Amygdala (tissue), 56 donors: ENCODE measurements around the gene KRTAP10-11.
"Not testable (repeated sequence)": the region's sequence is repeated elsewhere in the genome, so short reads cannot be mapped to it uniquely, and the experiment has no call there.

ENCODE experiments used
- DNase-seq, 56 donors: peaks; one replicate each; lab custom pipeline; 2025; lab: John Stamatoyannopoulos, UW

The KRTAP10-11 gene

GRCh38 chr21:44658913-44659595, 12.8 kb downstream of the KRTAP10-11 start:
- DNase-seq, result no peak

DNA sequence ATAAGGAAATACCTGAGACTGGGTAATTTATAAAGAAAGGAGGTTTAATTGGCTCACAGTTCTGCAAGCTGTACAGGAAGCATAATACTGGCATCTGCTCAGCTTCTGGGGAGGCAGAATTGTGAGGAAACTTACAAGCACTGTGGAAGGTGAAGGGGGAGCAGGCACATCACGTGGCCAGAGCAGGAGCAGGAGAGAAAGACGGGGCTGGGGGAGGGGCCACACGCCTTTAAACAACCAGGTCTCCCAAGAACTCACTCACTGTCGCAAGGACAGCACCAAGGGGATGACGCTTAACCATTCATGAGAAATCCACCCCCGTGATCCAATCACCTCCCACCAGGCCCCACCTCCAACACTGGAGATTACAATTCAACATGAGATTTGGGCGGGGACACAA, 15.4 kb downstream of the KRTAP10-11 start:
- not testable (repeated sequence) for DNase-seq

DNA sequence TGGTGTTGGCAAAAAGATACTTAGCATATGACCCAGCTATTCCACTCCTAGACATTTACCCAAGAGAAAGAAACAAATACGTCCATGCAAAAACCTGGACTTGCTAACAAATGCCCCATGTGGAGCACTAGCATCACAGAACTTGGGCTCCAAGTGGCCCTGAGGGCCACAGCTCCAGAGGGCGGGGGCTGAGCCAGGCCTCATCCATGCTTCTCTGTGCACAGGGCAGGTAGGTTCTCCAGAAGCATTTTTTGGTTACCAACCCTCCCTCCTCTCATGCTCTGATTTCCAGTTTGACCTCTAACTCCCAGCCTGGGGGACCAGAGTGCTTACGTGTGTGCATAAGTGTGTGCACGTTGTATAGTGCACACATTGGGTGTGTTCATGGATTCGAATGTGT, 18.5 kb downstream of the KRTAP10-11 start:
- DNase-seq, result no peak

DNA sequence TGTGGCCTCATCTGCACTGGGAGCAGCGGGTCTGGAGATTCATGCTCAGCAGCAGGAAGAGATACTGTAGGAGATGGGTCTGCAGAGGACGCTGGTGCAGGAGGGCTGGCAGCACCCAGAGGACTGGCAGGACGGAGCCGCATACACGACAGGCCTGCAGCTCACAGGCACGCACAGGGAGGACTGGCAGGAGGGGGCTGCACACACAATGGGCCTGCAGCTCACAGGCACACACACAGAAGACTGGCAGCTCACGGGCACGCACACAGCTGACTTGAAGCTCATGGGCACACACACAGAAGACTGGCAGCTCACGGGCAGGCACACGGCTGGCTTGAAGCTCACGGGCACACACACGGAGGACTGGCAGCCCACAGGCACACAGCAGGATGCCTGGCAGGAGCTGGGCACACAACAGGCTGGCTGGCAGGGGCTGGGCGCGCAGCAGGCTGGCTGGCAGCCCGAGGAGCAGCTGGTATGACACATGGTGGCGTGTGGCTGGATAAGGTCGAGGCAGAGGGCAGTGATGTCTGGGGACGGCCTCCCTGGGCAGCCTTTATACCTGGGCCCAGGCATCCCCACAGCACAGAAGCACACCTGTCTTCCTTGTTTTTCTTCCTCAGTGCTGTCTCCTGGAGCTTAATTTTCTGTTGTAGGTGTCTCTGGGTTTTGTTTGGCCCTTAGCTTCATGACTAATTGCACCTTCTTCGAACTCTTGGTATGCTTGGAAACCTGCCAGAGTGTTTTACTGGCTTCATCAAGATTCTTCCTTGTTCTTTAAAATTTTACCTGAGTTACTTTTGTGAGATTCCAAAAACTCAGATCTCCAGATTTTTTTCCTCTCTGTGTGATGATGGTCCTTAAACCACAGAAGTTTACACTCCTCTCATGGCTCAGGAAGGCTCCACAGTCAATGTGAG, 20.4 kb downstream of the KRTAP10-11 start, which contains the start of gene KRTAP12-2:
Gene KRTAP12-2 (minus strand): TSS at position 527 of the 920 bp plus-strand sequence. CDS start 41 bp downstream, at position 486.
- DNase-seq, result no peak

DNA sequence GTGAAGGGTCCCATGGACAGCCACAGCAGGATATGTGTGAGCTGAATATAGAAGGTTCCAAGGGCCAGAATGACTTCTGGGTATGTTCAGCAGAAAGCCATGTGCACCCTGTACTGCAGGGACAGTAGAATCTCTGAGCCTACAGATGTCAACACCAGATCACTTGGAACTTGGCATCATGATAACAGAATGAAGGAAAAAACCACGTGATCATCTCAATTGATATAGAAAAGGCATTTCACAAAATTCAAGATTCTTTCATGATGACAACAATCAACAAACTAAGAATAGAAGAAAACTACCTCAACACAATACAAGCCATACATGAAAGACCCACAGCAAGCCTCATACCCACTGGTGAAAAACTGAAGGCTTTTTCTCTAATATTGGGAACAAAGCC, 21.4 kb downstream of the KRTAP10-11 start:
- DNase-seq, result no peak

DNA sequence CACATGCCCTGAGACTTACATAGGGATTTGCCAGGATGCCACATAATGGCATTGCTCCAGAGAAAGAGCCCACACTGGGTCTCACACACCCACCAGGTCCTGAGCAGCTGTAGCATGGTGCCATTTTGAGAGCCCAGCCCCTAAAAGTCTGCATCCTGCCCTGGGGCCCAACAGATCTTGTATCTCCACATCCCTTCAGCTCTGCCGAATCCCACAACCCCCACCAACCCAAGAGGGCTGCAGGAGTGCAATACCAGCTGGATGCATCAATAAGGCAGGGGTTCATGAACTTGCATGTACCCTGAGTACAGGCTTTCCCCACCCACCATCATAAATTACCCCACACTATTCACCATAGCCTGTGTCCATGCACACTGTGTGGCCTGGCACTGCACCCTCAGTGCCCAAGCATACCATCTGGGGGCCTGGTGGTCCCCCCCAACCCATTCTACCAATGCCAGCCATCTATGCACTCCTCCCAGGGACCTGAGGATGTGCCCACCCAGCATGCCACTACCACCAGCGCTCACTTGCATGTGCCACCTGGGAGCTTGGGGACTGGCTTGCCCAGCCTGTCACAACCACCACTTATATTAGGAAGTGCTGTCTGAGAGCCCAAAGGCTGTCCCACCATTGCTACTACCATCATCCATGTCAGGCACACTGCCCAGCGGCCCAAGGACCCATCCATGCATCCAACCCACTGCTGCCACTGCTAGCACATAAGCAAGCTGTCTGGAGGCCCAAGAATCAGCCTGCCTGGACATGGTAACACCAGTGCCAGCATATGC, 24.6 kb downstream of the KRTAP10-11 start:
- DNase-seq, result no peak

DNA sequence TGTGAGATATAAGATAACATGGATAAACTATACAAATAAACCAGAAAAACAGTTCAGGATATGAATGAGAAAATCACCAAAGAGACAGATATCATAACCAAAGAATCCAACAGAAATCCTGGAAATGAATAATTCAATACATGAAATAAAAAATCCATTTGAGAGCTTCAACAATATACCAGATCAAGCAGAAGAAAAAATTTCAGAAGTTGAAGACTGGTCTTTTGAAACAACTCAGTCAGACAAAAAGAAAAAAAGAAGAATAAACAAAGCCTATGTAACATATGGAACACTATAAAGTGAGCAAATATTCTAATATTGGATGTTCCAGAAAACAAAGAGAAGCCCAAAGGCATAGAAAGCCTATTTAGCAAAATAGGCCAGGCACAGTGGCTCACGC, 25.7 kb downstream of the KRTAP10-11 start:
- no peak for DNase-seq

- DNase-seq, result no peak
Observed at GRCh38 chr21:44677881-44678280, 31.7 kb downstream of the KRTAP10-11 start.

- no peak for DNase-seq
Observed at GRCh38 chr21:44681152-44681551, 34.9 kb downstream of the KRTAP10-11 start.

GRCh38 chr21:44681861-44682579, 35.8 kb downstream of the KRTAP10-11 start, which contains the start of gene KRTAP12-1:
Gene KRTAP12-1 (minus strand): TSS chr21:44682163. CDS start chr21:44682123, 40 bp downstream.
- DNase-seq, result no peak

GRCh38 chr21:44682580-44683151, 36.5 kb downstream of the KRTAP10-11 start:
- no peak for DNase-seq

DNA sequence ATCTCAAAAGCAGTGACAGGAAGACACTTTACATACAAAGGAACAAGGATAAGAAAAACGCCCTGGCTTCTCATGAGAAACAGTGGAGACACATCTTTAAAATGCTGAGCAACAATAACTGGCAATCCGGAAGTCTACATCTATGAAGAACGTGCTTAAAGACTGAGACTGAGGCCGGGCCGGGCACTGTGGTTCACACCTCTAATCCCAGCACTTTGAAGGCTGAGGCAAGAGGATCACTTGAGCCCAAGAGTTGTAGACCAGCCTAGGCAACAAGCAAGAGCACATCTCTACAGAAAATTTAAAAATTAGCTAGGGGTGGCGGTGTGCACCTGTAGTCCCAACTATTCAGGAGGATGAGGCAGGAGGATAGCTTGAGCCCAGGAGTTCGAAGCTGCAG, 37.9 kb downstream of the KRTAP10-11 start:
- DNase-seq, result no peak

- no peak for DNase-seq
Observed at GRCh38 chr21:44684483-44684882, 38.3 kb downstream of the KRTAP10-11 start.

DNA sequence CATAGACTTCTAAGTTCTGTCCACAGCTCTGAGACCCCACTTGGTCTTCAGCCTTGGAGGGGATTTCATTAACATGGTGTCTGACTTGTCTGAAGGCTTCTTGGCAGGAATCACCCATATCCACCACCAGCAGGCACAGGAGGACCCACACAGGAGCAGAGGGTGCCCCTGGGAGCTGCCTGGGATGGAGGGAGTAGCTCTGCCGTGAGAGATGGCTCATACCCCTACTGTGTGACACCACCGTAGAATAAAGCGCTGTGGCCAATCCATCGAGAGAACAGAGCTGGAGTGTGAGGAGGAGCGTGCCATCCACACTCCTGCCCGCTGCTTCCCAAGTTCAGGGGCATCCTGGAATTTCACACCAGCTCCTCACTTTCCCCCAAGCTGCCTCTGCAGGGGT, 38.8 kb downstream of the KRTAP10-11 start:
- DNase-seq, result not testable (repeated sequence)

DNA sequence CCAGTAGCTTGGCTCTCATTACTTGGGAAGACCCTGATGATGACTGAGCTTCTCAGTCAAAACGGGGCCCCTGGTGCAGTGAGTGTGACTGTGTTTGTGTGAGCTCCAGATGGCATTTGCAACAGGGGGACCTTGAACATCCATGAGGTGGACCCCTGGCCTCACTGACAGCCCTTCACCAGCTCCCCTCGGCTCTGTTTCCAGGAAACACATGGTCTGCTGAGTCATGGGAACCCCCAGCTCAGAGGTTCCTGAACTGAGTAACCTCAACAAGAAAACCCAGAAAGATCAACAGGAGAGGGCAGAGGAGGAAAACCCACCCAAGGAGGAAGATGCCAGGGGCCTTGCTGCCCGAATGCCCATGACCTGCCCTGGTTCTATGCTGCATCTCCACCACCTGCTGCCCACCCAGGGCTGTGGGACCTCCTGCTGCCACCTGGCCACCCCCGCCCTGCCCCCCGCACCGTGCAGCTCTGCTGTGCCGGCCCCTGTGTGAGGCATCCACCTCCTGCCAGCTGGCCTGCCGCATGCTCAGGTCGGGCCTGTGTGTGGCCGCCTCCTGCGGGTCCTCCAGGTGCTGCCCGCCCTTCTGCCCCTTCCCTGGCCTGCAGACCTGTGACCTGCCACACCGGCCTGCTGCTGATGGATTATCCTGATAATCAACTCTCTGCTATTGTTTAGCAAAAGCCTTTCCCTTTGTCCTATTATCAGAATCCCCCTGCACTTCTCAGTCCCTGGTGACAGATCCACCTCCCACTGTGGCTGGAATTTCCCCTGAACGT, 40.0 kb downstream of the KRTAP10-11 start:
- DNase-seq, result no peak

DNA sequence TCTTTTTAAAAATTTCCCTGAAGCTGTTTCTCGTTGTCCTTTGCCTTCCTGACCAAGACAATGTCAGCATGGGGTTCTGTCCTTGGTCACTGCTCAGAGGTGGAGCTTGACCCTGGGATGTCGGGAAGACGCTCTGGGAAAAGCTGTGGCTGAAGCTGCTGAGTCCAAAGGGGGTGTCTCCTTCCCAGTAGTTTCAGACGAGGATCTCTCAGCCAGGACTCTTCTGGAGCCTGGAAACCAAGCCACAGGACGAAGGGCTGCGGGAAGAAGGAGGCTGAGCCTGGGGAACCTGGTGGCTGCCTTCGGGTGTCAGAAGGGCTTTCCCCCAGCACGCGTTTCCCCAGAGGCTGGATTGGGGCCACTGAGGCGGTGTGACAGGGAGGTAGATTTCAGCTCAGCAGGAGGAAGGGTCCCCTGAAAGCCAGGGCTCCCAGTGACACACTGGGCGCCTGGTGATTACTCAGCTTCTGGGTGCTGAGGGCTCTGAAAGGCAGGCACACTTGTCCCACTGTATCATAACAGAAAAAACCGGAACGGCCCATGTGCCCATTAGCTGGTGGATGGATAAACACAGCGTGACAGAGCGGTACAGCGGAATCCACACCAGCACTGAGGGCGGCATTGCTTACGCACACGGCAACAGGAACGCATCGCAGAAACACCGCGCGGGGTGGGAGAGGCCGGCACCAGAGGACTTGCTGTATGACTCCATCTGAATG, 40.8 kb downstream of the KRTAP10-11 start:
- no peak for DNase-seq

DNA sequence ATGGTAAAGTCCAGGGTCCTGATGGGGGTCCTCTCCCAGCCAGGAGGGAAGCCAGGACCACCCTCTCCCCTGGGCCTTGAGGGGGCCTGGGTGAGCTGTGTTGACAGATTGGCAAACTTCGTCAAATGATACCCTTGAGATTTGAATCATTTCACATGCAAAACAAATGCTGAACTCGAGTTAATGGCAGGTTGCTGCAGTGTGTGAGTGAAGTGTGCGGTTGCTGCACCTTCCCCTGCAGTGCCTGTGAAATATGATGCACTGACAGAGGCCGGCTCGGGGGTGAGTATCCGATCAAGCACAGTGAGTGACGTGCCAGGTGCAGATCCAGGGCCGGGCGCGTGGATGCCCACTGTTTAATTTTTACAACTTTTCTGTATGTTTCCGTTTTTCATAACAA, 41.5 kb downstream of the KRTAP10-11 start:
- DNase-seq, result no peak

- DNase-seq, result not testable (repeated sequence)
Observed at GRCh38 chr21:44689740-44690139, 43.5 kb downstream of the KRTAP10-11 start.
